GM13976 (cell line): ENCODE data around the gene BRSK2.

Source experiments
- DNase-seq: peaks from one replicate; pipeline ENCODE4 v3.0.0; 2012; ENCODE audit warnings: low spot score
- in situ Hi-C: fragments of 300-500 bp; cut with MboI; formaldehyde crosslinking; loops from one replicate; pipeline ENCODE4 v1.12.0; 2022; ENCODE audit warnings: low sequenced_read_pairs, mixed read lengths, inconsistent platforms; ENCODE audit not compliant: unreplicated experiment
- TF ChIP-seq, protein P1 (sequence below): IDR thresholded peaks from 2 replicates; pipeline ENCODE4 v1.5.1; 2012; ENCODE audit warnings: borderline replicate concordance, mild to moderate bottlenecking; ENCODE audit not compliant: insufficient read depth; ENCODE audit errors: extremely low read depth, missing control alignments, control extremely low read depth

The BRSK2 gene

DNA sequence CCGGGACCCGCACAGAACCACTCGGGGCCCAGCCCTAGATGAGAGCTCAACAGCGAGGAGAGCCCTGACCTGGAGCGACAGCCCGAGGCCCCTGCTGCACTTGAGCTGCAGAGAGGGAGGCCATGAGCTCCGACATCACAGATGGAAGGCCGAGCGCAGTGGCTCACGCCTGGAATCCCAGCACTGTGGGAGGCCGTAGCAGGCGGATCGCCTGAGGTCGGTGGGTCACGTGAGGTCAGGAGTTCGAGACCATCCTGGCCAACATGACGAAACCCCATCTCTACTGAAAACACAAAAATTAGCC, 13.8 kb upstream of the BRSK2 start:
- TF ChIP-seq, protein P1, sequence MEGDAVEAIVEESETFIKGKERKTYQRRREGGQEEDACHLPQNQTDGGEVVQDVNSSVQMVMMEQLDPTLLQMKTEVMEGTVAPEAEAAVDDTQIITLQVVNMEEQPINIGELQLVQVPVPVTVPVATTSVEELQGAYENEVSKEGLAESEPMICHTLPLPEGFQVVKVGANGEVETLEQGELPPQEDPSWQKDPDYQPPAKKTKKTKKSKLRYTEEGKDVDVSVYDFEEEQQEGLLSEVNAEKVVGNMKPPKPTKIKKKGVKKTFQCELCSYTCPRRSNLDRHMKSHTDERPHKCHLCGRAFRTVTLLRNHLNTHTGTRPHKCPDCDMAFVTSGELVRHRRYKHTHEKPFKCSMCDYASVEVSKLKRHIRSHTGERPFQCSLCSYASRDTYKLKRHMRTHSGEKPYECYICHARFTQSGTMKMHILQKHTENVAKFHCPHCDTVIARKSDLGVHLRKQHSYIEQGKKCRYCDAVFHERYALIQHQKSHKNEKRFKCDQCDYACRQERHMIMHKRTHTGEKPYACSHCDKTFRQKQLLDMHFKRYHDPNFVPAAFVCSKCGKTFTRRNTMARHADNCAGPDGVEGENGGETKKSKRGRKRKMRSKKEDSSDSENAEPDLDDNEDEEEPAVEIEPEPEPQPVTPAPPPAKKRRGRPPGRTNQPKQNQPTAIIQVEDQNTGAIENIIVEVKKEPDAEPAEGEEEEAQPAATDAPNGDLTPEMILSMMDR: no peak
- in situ Hi-C loops: no loop called here
- DNase-seq: no peak

DNA sequence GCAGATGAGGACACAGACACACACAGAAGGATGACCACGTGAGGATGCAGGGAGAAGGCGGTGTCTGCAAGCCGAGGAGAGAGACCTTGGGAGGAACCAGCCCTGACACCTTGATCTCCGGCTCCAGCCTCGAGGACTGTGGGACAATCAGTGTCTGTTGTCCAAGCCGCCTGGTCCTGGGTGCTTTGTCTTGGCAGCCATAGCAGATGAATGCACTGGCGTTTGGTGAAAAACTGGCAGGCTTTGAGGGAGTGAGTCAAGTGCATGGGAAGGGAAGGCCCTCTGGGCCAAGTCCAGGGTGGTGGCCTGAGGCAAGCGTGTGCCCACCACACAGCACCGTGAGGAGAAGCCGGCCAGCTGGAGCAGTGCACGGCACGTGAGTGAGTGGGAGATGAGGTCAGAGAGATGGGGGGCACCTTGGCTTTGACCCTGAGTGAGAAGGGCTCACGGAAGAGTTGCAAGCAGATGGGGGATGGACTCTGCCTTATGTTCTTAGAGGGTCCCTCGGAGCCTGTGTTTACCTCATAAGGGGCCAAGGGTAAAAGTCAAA, 12.4 kb upstream of the BRSK2 start:
- TF ChIP-seq, protein P1: no peak
- DNase-seq: no peak
- in situ Hi-C loops: no loop called here

DNA sequence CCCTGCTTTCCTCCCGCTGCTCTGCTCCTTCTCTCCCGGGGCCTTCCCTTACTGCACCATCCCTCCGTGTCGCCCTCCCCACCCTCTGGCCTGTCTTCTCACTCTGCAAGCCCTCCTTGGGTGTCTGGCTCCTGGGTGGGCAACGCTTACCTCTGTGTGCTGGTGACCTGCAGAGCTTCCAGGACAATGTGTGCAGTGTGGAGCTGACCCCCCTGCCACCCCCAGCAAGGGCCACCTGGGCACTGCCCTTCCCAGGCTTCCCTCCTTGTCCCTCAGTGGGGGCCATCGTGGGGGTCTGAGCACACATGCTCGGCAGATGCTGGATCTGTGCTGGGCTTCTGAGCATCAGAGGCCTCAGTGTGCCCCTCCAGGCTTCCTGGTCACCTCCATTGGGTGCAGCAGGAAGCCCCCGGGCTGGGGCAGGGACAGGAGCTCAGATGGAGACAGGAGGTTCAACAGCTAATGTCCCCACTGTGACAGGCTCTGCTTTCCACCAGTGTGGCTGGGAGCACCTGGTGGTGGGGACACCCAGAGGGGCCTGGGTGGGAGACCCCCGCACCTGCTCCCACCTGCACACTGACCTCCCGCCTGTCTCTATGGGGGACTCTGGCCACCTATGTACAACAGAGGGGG, 7.8 kb upstream of the BRSK2 start:
- no peak for DNase-seq
- in situ Hi-C loops: no loop called here
- TF ChIP-seq, protein P1: no peak

DNA sequence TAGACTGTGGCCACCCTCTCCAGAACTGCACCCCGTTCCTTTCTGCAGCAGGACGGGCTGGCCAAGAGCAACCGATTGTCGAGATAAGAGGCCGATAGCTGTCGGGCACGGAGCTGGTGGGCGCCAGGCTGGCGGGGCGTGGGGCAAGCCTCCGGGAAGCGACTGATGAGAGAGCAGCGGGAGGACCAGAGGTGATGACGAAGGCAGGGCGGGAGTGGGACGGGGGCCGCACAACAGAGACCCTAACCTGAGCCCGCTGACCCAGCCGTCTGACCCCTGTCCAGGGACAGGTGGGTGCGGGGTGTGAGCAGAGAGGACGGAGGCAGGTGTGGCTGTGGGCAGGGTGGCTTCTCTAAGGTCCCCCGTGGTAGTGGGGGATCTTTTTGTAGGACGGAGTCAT, 7.3 kb upstream of the BRSK2 start:
- in situ Hi-C loops: no loop called here
- DNase-seq: no peak
- TF ChIP-seq, protein P1: no peak

DNA sequence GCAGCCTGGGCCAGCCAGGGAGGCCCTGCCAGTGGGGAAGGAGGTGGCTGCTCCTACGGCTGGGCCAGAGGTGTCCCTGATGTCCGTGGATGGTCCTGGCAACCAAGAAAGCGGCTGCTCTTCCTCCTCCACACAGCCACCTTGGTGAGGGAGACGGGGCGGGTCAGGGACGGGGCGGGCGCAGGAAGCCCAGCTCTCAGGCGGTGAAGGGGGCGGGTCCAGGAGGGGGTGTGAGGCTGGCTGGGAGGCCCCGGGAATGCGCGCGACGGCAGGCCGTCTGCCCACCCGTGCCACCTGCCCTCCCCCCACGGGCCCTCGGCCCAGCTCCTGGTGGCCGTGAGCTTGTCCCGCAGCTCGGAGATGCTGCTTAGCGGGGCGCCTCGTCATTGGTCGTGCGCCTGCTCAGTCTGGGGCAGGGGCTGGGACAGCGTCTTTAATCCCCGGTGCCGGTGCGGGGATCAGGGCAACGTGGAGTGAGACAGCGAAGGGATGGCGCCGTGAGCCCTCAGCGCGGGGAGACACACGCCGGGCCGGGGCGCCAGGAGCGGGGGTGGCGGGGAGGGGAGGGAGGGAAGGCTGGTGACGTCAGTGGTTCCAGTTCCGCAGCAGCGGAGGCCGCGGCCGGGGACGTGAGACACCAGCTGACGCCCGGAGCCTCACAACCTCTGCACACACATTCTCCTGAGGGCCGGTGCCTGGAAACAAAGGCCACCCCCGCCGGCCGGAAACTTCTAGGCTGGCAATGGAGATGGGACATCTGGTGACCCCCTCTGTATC, 6.7 kb upstream of the BRSK2 start:
- TF ChIP-seq, protein P1: no peak
- DNase-seq: peak; percentile 93
- in situ Hi-C loops: no loop called here

DNA sequence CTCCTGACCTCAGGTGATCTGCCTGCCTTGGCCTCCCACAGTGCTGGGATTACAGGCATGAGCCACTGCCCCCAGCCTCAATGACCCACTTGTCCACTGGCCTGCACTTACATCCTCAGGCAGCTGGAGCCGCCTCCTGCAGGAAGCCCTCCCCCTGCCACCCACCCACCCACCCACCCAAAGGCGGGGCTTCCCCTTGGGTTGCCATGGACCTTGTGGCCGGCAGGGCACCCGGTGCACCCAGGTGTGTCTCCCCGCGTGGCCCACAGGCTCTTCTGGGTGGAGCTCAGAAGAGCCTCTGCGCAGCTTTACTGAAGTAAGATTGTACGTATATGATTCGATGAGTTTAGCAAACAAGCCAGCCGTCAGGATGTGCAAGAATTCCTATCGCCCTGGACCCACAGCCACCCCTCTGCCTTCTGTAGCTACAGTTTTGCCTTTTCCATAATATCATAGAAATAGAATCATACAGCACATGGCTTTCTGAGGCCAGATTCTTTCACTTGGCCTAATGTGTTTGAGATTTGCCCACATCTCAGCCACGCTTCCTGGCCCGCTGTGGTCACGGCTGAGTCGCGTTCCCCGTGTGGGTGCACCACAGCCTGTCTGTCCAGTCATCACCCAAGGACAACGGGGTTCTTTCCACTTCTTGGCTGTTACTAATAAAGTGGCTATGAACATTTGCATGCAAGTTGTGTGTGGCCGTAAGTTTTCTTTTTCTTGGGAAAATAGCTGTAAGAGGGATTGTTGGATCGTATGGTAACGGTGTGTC, 5.3 kb upstream of the BRSK2 start:
- TF ChIP-seq, protein P1: no peak
- in situ Hi-C loops: no loop called here
- DNase-seq: no peak
